OCI-LY3 (cell line): ENCODE results near the gene CDH1.

Experiments used
- H2AFZ ChIP-seq: fragments of 200-600, 300-600 bp; shearing (Covaris generic); 2 replicates; pipeline ENCODE4 v1.6.0; 2014; ENCODE audit warnings: antibody characterized with exemption, low read depth, low read length
- H3K27ac ChIP-seq: fragments of 200-600, 300-600 bp; sonication (generic); 2 replicates; pipeline ENCODE4 v1.5.1; 2014; ENCODE audit warnings: mild to moderate bottlenecking, low read length, moderate library complexity, mixed read lengths
- H3K27me3 ChIP-seq: fragments of 200-600, 300-600 bp; sonication (generic); 2 replicates; pipeline ENCODE4 v1.6.1; 2014; ENCODE audit warnings: low read depth, low read length, mixed read lengths
- H3K36me3 ChIP-seq: fragments of 200-600, 300-600 bp; sonication (generic); replicated peaks from 2 replicates; pipeline ENCODE3; 2014; ENCODE audit warnings: low read depth, low read length, mixed read lengths
- H3K4me1 ChIP-seq: fragments of 300-600, 200-600 bp; sonication (generic); 2 replicates; pipeline ENCODE4 v1.6.1; 2014; ENCODE audit warnings: low read length, mixed read lengths
- H3K4me2 ChIP-seq: fragments of 200-600, 300-600 bp; sonication (generic); 2 replicates; pipeline ENCODE4 v1.6.1; 2014; ENCODE audit warnings: low read length, mixed read lengths
- H3K4me3 ChIP-seq: fragments of 300-600, 200-600 bp; sonication (generic); 2 replicates; pipeline ENCODE4 v1.5.1; 2014; ENCODE audit warnings: antibody characterized with exemption, mild to moderate bottlenecking, low read length, moderate library complexity
- H3K79me2 ChIP-seq: fragments of 300-600, 200-600 bp; shearing (Covaris generic); 2 replicates; pipeline ENCODE4 v1.6.1; 2014; ENCODE audit warnings: mild to moderate bottlenecking, low read length, mixed read lengths
- H3K9ac ChIP-seq: fragments of 300-600, 200-600 bp; shearing (Covaris generic); 2 replicates; pipeline ENCODE4 v1.6.0; 2014; ENCODE audit warnings: mild to moderate bottlenecking, low read length, moderate library complexity
- H3K9me3 ChIP-seq: fragments of 200-600, 300-600 bp; shearing (Covaris generic); 2 replicates; pipeline ENCODE4 v1.6.1; 2014; ENCODE audit warnings: low read length, mixed read lengths; ENCODE audit not compliant: insufficient read depth
- H4K20me1 ChIP-seq: fragments of 200-600, 300-600 bp; sonication (generic); 2 replicates; pipeline ENCODE4 v1.6.1; 2016; ENCODE audit warnings: low read length, mixed read lengths; ENCODE audit not compliant: insufficient read depth
- CTCF ChIP-seq: fragments of 200-600, 300-600 bp; sonication (generic); IDR thresholded peaks from 2 replicates; pipeline ENCODE4 v1.5.1; 2014; ENCODE audit warnings: antibody characterized with exemption, low read length, low read depth
- EZH2phosphoT487 ChIP-seq: fragments of 200-600 bp; shearing (Covaris generic); IDR thresholded peaks from 2 replicates; pipeline ENCODE4 v1.6.1; 2018; ENCODE audit warnings: antibody characterized with exemption, mixed run types, low read depth

Gene CDH1

GRCh38 chr16:68814516-68814915 lies 77.4 kb downstream of the CDH1 start:
- TF ChIP-seq EZH2phosphoT487 (no peak), CTCF (no peak)
- no peaks in the 10 kb centered on the region for H4K20me1 ChIP-seq
- no peak overlapping the region for H3K4me3 ChIP-seq
- no peak overlapping the region for H2AFZ ChIP-seq
- H3K9me3 ChIP-seq, result no peaks in the 10 kb centered on the region
- no peaks in the 10 kb centered on the region for H3K79me2 ChIP-seq
- H3K9ac ChIP-seq, result no peak overlapping the region
- no peaks in the 10 kb centered on the region for H3K36me3 ChIP-seq
- H3K27ac ChIP-seq, result no peak overlapping the region
- H3K4me2 ChIP-seq, result no peak overlapping the region
- H3K27me3 ChIP-seq, result no peaks in the 10 kb centered on the region
- no peaks in the 10 kb centered on the region for H3K4me1 ChIP-seq

GRCh38 chr16:68823401-68824135 lies 86.5 kb downstream of the CDH1 start:
- Histone ChIP-seq H3K27ac (no peak overlapping the region), H3K36me3 (peaks cover 4% of the 10 kb centered on the region), H3K9ac (no peak overlapping the region)

GRCh38 chr16:68825427-68825826 lies 88.3 kb downstream of the CDH1 start:
- Histone ChIP-seq H3K36me3 (peaks cover 4% of the 10 kb centered on the region), H2AFZ (no peak overlapping the region)
- TF ChIP-seq CTCF, result no peak
- TF ChIP-seq EZH2phosphoT487, result no peak

More at GRCh38 chr16:68823401-68824135, 86.5 kb downstream of the CDH1 start:
- Histone ChIP-seq H4K20me1 (no peaks in the 10 kb centered on the region), H3K4me1 (no peaks in the 10 kb centered on the region), H3K79me2 (no peaks in the 10 kb centered on the region), H2AFZ (no peak overlapping the region), H3K4me3 (no peak overlapping the region), H3K4me2 (no peak overlapping the region), H3K27me3 (no peaks in the 10 kb centered on the region), H3K9me3 (no peaks in the 10 kb centered on the region)
- no peak for TF ChIP-seq CTCF
- TF ChIP-seq EZH2phosphoT487, result no peak

GRCh38 chr16:68826652-68827051 lies 89.6 kb downstream of the CDH1 start:
- no peaks in the 10 kb centered on the region for H3K9me3 ChIP-seq
- H2AFZ ChIP-seq, result no peak overlapping the region
- TF ChIP-seq CTCF (no peak), EZH2phosphoT487 (no peak)
- H3K79me2 ChIP-seq, result no peaks in the 10 kb centered on the region
- H3K4me2 ChIP-seq, result no peak overlapping the region
- H3K4me1 ChIP-seq, result no peaks in the 10 kb centered on the region
- no peak overlapping the region for H3K27ac ChIP-seq
- no peak overlapping the region for H3K4me3 ChIP-seq
- no peaks in the 10 kb centered on the region for H4K20me1 ChIP-seq
- no peaks in the 10 kb centered on the region for H3K27me3 ChIP-seq
- peaks cover 4% of the 10 kb centered on the region for H3K36me3 ChIP-seq
- H3K9ac ChIP-seq, result no peak overlapping the region

More at GRCh38 chr16:68825427-68825826, 88.3 kb downstream of the CDH1 start:
- Histone ChIP-seq H4K20me1 (no peaks in the 10 kb centered on the region), H3K4me3 (no peak overlapping the region), H3K9me3 (no peaks in the 10 kb centered on the region), H3K4me2 (no peak overlapping the region), H3K9ac (no peak overlapping the region), H3K27ac (no peak overlapping the region), H3K27me3 (no peaks in the 10 kb centered on the region), H3K4me1 (no peaks in the 10 kb centered on the region), H3K79me2 (no peaks in the 10 kb centered on the region)
